IPS-11a (cell line): ENCODE measurements around the gene LYRM2.

ENCODE experiments used
- H3K4me3 ChIP-seq: one replicate; pipeline ENCODE4 v1.5.1; 2013; ENCODE audit warnings: low read depth, low read length, control low read depth

The LYRM2 gene

GRCh38 chr6:89562093-89562973 is 76.2 kb downstream of the LYRM2 start:
- H3K4me3 ChIP-seq: no peak overlapping the region

- H3K4me3 ChIP-seq: no peak overlapping the region
These were observed 79.1 kb downstream of the LYRM2 start for GRCh38 chr6:89559487-89559886.

GRCh38 chr6:89555806-89556205 is 82.7 kb downstream of the LYRM2 start:
- H3K4me3 ChIP-seq: no peak overlapping the region

- no peak overlapping the region for H3K4me3 ChIP-seq
These were observed 83.5 kb downstream of the LYRM2 start for GRCh38 chr6:89555031-89555430.

- H3K4me3 ChIP-seq: no peak overlapping the region
These were observed 84.4 kb downstream of the LYRM2 start for GRCh38 chr6:89554106-89554505.

- no peak overlapping the region for H3K4me3 ChIP-seq
These were observed 85.1 kb downstream of the LYRM2 start for GRCh38 chr6:89553431-89553830.

- no peak overlapping the region for H3K4me3 ChIP-seq
These were observed 91.3 kb downstream of the LYRM2 start for GRCh38 chr6:89547281-89547680.

- H3K4me3 ChIP-seq: no peak overlapping the region
These were observed 95.7 kb downstream of the LYRM2 start for GRCh38 chr6:89542866-89543265.

- H3K4me3 ChIP-seq: no peak overlapping the region
These were observed 96.3 kb downstream of the LYRM2 start for GRCh38 chr6:89542081-89542857.

- no peak overlapping the region for H3K4me3 ChIP-seq
These were observed 98.8 kb downstream of the LYRM2 start for GRCh38 chr6:89539779-89540178.

- H3K4me3 ChIP-seq: no peak overlapping the region
These were observed 102.3 kb downstream of the LYRM2 start for GRCh38 chr6:89536231-89536630.

- H3K4me3 ChIP-seq: no peak overlapping the region
These were observed 107.6 kb downstream of the LYRM2 start for GRCh38 chr6:89530982-89531381.

GRCh38 chr6:89528866-89529265 is 109.7 kb downstream of the LYRM2 start:
- no peak overlapping the region for H3K4me3 ChIP-seq

- no peak overlapping the region for H3K4me3 ChIP-seq
These were observed 110.9 kb downstream of the LYRM2 start for GRCh38 chr6:89527634-89528033.

- H3K4me3 ChIP-seq: no peak overlapping the region
These were observed 112.0 kb downstream of the LYRM2 start for GRCh38 chr6:89526563-89526869.

- H3K4me3 ChIP-seq: no peak overlapping the region
These were observed 112.6 kb downstream of the LYRM2 start for GRCh38 chr6:89525786-89526562.

GRCh38 chr6:89522778-89523177 is 115.8 kb downstream of the LYRM2 start:
- no peak overlapping the region for H3K4me3 ChIP-seq

GRCh38 chr6:89520736-89521135 is 117.8 kb downstream of the LYRM2 start:
- no peak overlapping the region for H3K4me3 ChIP-seq

- H3K4me3 ChIP-seq: no peak overlapping the region
These were observed 120.0 kb downstream of the LYRM2 start for GRCh38 chr6:89518352-89519055.
